ENCODE measurements around the gene CKAP2L. TPM values are rescaled to one million over a fixed set of nuclear protein-coding genes. Genes with fewer than 3 reads are reported as not detected.
A peak's percentile ranks its signal among the peaks of the same experiment; 100 is the strongest.

The CKAP2L gene
- total and polyA plus RNA-seq, 9 of the 15 experiments (the other 6 are each of a cell fraction or from before 2014, with no cell fraction given), result 10.4 to 21.9 (median 14.2) TPM

- TF ChIP-seq FIP1L1 (IDR thresholded peaks at IDR 0.05; ENCODE audit: low read depth, low read length, poor library complexity, severe bottlenecking) (no peak), EZH2 (IDR thresholded peaks at IDR 0.05; ENCODE audit: borderline replicate concordance, low read depth, low read length) (no peak), CBFA2T3 (IDR thresholded peaks at IDR 0.05) (peak; percentile 22; the same call in 1 of the 2 replicates), ZNF583 (CRISPR knock-in tag; IDR thresholded peaks at IDR 0.05) (no peak), ZFP1 (CRISPR knock-in tag; IDR thresholded peaks at IDR 0.05) (no peak), MTA1 (IDR thresholded peaks at IDR 0.05; ENCODE audit: borderline replicate concordance) (no peak), KDM2B (CRISPR knock-in tag; IDR thresholded peaks at IDR 0.05) (no peak), CREM (IDR thresholded peaks at IDR 0.05; ENCODE audit: low read depth) (no peak), POLR2A (conservative IDR thresholded peaks at IDR 0.05) (no peak)
- TF ChIP-seq, protein P1, sequence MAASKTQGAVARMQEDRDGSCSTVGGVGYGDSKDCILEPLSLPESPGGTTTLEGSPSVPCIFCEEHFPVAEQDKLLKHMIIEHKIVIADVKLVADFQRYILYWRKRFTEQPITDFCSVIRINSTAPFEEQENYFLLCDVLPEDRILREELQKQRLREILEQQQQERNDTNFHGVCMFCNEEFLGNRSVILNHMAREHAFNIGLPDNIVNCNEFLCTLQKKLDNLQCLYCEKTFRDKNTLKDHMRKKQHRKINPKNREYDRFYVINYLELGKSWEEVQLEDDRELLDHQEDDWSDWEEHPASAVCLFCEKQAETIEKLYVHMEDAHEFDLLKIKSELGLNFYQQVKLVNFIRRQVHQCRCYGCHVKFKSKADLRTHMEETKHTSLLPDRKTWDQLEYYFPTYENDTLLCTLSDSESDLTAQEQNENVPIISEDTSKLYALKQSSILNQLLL (CRISPR knock-in tag; IDR thresholded peaks at IDR 0.05; ENCODE audit: borderline replicate concordance), result no peak
- TF ChIP-seq, protein P2, sequence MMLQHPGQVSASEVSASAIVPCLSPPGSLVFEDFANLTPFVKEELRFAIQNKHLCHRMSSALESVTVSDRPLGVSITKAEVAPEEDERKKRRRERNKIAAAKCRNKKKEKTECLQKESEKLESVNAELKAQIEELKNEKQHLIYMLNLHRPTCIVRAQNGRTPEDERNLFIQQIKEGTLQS (IDR thresholded peaks at IDR 0.05), result peak; percentile 51; the same call in 1 of the 2 replicates
- TF ChIP-seq, protein P2 (CRISPR knock-in tag; conservative IDR thresholded peaks at IDR 0.05), result no peak
- TF ChIP-seq, protein P3, sequence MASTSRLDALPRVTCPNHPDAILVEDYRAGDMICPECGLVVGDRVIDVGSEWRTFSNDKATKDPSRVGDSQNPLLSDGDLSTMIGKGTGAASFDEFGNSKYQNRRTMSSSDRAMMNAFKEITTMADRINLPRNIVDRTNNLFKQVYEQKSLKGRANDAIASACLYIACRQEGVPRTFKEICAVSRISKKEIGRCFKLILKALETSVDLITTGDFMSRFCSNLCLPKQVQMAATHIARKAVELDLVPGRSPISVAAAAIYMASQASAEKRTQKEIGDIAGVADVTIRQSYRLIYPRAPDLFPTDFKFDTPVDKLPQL (IDR thresholded peaks at IDR 0.05; ENCODE audit: extremely low read depth, insufficient read length), result no peak
Measured at GRCh38 chr2:112798979-112799975, 34.9 kb upstream of the CKAP2L start (continued).
